AML-193 (cell line): ENCODE results near the gene RPP25L.

Experiments used
- DNase-seq, 2 experiments: peaks; one replicate each; lab custom pipeline; 2025; lab: John Stamatoyannopoulos, UW

RPP25L gene

GRCh38 chr9:34568774-34569173 lies 43.1 kb downstream of the RPP25L start:
- DNase-seq = no peak

- no peak for DNase-seq
Measured at GRCh38 chr9:34568133-34568532, 43.8 kb downstream of the RPP25L start.

GRCh38 chr9:34566972-34567371 lies 44.9 kb downstream of the RPP25L start:
- DNase-seq = no peak

- no peak for DNase-seq
Measured at GRCh38 chr9:34566322-34566721, 45.6 kb downstream of the RPP25L start.

GRCh38 chr9:34565856-34566255 lies 46.0 kb downstream of the RPP25L start:
- DNase-seq = no peak

GRCh38 chr9:34564617-34565016 lies 47.3 kb downstream of the RPP25L start:
- no peak for DNase-seq

- DNase-seq = no peak
Measured at GRCh38 chr9:34563262-34563661, 48.6 kb downstream of the RPP25L start.

- DNase-seq = peak; percentile 5 to 7
Measured at GRCh38 chr9:34562135-34562745, 49.7 kb downstream of the RPP25L start.

- no peak for DNase-seq
Measured at GRCh38 chr9:34560599-34561214, 51.2 kb downstream of the RPP25L start.
